CD14-positive monocyte (primary cell): ENCODE measurements around the gene CTSH. TPM values are rescaled to one million over a fixed set of nuclear protein-coding genes. Genes with fewer than 3 reads are reported as not detected.

Experiments
- DNase-seq, 3 donors: peaks; one replicate each; pipeline ENCODE4 v3.0.0-alpha.2; 2011 to 2022
- H2AFZ ChIP-seq: 2 replicates; pipeline ENCODE4 v1.6.0; 2012; ENCODE audit warnings: mild to moderate bottlenecking, low read depth, low read length, inconsistent platforms; ENCODE audit not compliant: insufficient read depth, poor library complexity, severe bottlenecking
- H3K27ac ChIP-seq, 2 donors: 1 replicate in 1 of 2; 2 replicates in 1 of 2; pipeline ENCODE4 v1.5.1; 2012 to 2013; ENCODE audit warnings: low read length in 2 of 2, control low read depth in 1 of 2, inconsistent platforms in 1 of 2, low read depth in 1 of 2, mild to moderate bottlenecking in 1 of 2
- H3K27me3 ChIP-seq, 2 donors: one replicate each; pipeline versions ENCODE4 v1.6.0 to v1.6.1; 2011 to 2013; ENCODE audit warnings: low read length in 2 of 2; ENCODE audit not compliant: control insufficient read depth in 2 of 2, insufficient read depth in 2 of 2
- H3K36me3 ChIP-seq, 2 donors: replicated peaks in 1 of 2; 1 replicate in 1 of 2; 2 replicates in 1 of 2; pipeline versions ENCODE4 v1.5.1 to v1.6.1; 2012 to 2013; ENCODE audit warnings: low read length in 2 of 2, control low read depth in 1 of 2, inconsistent platforms in 1 of 2, mild to moderate bottlenecking in 1 of 2; ENCODE audit not compliant: insufficient read depth in 2 of 2, control insufficient read depth in 1 of 2
- H3K4me1 ChIP-seq, 2 donors: 1 replicate in 1 of 2; 2 replicates in 1 of 2; pipeline versions ENCODE4 v1.5.1 to v1.6.1; 2012 to 2013; ENCODE audit warnings: low read length in 2 of 2, control low read depth in 1 of 2, inconsistent platforms in 1 of 2, mild to moderate bottlenecking in 1 of 2, moderate library complexity in 1 of 2; ENCODE audit not compliant: insufficient read depth in 2 of 2, control insufficient read depth in 1 of 2
- H3K4me2 ChIP-seq: replicated peaks from 2 replicates; pipeline ENCODE3; 2012; ENCODE audit warnings: low read length, moderate library complexity, mild to moderate bottlenecking; ENCODE audit not compliant: poor library complexity, severe bottlenecking; ENCODE audit errors: extremely low read depth
- H3K4me3 ChIP-seq, 3 experiments: fragments of 200-600 bp in 1 of 3; sonication (generic) in 1 of 3; replicated peaks in 1 of 3; 1 replicate in 2 of 3; 2 replicates in 1 of 3; pipeline ENCODE4 v1.5.1; 2011 to 2013; ENCODE audit warnings: low read length in 3 of 3, mild to moderate bottlenecking in 3 of 3, control low read depth in 2 of 3, low read depth in 2 of 3, inconsistent platforms in 1 of 3, moderate library complexity in 1 of 3
- H3K79me2 ChIP-seq: 2 replicates; pipeline ENCODE4 v1.6.0; 2012; ENCODE audit warnings: mild to moderate bottlenecking, control low read depth, inconsistent platforms, low read length, moderate library complexity; ENCODE audit not compliant: insufficient read depth
- H3K9ac ChIP-seq: 2 replicates; pipeline ENCODE4 v1.6.0; 2017; ENCODE audit warnings: low read length, mild to moderate bottlenecking; ENCODE audit not compliant: insufficient read depth, poor library complexity, severe bottlenecking
- H3K9me3 ChIP-seq, 2 donors: replicated peaks in 1 of 2; 1 replicate in 1 of 2; 2 replicates in 1 of 2; pipeline versions ENCODE4 v1.5.1 to v1.6.1; 2012 to 2013; ENCODE audit warnings: low read length in 2 of 2, control low read depth in 1 of 2; ENCODE audit not compliant: control insufficient read depth in 1 of 2, insufficient read depth in 1 of 2
- H4K20me1 ChIP-seq: 2 replicates; pipeline ENCODE4 v1.6.0; 2012; ENCODE audit warnings: mild to moderate bottlenecking, low read length, control low read depth, moderate library complexity; ENCODE audit not compliant: insufficient read depth
- H3K27ac Mint-ChIP-seq, 7 donors: one replicate each; pipeline ENCODE4 v1.8.0; 2020; ENCODE audit warnings: mild to moderate bottlenecking in 7 of 7, mixed read lengths in 7 of 7, moderate library complexity in 6 of 7, inconsistent platforms in 2 of 7
- H3K27me3 Mint-ChIP-seq, 3 donors: one replicate each; pipeline ENCODE4 v1.8.0; 2021 to 2022; ENCODE audit warnings: low read depth in 3 of 3, mild to moderate bottlenecking in 3 of 3, mixed read lengths in 3 of 3, moderate library complexity in 3 of 3, inconsistent platforms in 1 of 3
- H3K36me3 Mint-ChIP-seq, 2 donors: one replicate each; pipeline ENCODE4 v1.8.0; 2020; ENCODE audit warnings: mixed read lengths in 2 of 2, inconsistent platforms in 1 of 2, mild to moderate bottlenecking in 1 of 2
- H3K4me1 Mint-ChIP-seq: one replicate; pipeline ENCODE4 v1.8.0; 2020; ENCODE audit warnings: mild to moderate bottlenecking, mixed read lengths
- H3K4me3 Mint-ChIP-seq, 2 donors: one replicate each; pipeline ENCODE4 v1.8.0; 2020; ENCODE audit warnings: mild to moderate bottlenecking in 2 of 2, mixed read lengths in 2 of 2, moderate library complexity in 1 of 2
- H3K9me3 Mint-ChIP-seq, 7 donors: one replicate each; pipeline ENCODE4 v1.8.0; 2020 to 2022; ENCODE audit warnings: mixed read lengths in 7 of 7, mild to moderate bottlenecking in 6 of 7, moderate library complexity in 6 of 7, inconsistent platforms in 2 of 7
- CTCF ChIP-seq: fragments of 200-600 bp; IDR thresholded peaks from one replicate; pipeline ENCODE4 v1.8.0; 2022; ENCODE audit warnings: antibody characterized with exemption, mild to moderate bottlenecking
- WGBS: methylation state at CpG from one replicate; pipeline ENCODE4 v1.1.5; 2013; ENCODE audit warnings: missing lambda C conversion rate; ENCODE audit not compliant: insufficient coverage; 5-methylcytosine and 5-hydroxymethylcytosine counted together
- intact Hi-C, 2 donors: fragments of 100-400 bp; cut with micrococcal nuclease; formaldehyde crosslinking; loops; one replicate each; pipeline versions ENCODE4 v1.15.0 to v1.15.1; 2023
- polyA plus RNA-seq, 3 donors: library from polyadenylated mRNA; depleted of rRNA in 1 of 3; unstranded in 2 of 3; stranded (reverse) in 1 of 3; fragments of 300-500 nt in 2 of 3; fragments of >200 nt in 1 of 3; fragmentation: Illumina TruSeq in 2 of 3; gene quantifications; 1 replicate in 2 of 3; 2 replicates in 1 of 3; pipeline ENCODE4 v1.2.3, GENCODE V29; 2012 to 2021

Gene CTSH
- polyA plus RNA-seq, 3 donors, result 555 to 884 (median 756) TPM

- H3K4me2 ChIP-seq, result no peak overlapping the region
- no peaks in the 10 kb centered on the region for H3K79me2 ChIP-seq
- no peak for TF ChIP-seq CTCF
- no peaks in the 10 kb centered on the region for H4K20me1 ChIP-seq
- peak overlapping the region; percentile 69 for H2AFZ ChIP-seq
- peaks cover 0 to 1% (median 0%) of the 10 kb centered on the region in 3 donors for H3K27me3 Mint-ChIP-seq
- peaks cover 31 to 38% of the 10 kb centered on the region in 2 donors for H3K4me1 ChIP-seq
- H3K36me3 Mint-ChIP-seq, result peaks cover 0 to 4% of the 10 kb centered on the region in 2 donors
- WGBS, result 0% methylated on average over 3 of the region's 7 CpGs
- no peaks in the 10 kb centered on the region for H3K9me3 ChIP-seq
- H3K4me3 ChIP-seq, result no peak overlapping the region
- no peak overlapping the region for H3K4me3 Mint-ChIP-seq
- intact Hi-C loops, result loop anchor here in 1 of 2 donors (2.0 kb wide), 1 partner anchor 16 kb away; no protein-coding TSS in a partner anchor
- H3K9ac ChIP-seq, result peak overlapping the region; percentile 51
- H3K27me3 ChIP-seq, result no peaks in the 10 kb centered on the region
- H3K4me1 Mint-ChIP-seq, result peaks cover 33% of the 10 kb centered on the region
- no peaks in the 10 kb centered on the region for H3K9me3 Mint-ChIP-seq
- peak; percentile 92 to 96 (median 95) for DNase-seq
- peak overlapping the region; percentile 89 for H3K27ac ChIP-seq
- H3K36me3 ChIP-seq, result no peaks in the 10 kb centered on the region
- peak overlapping the region; percentile 94 to 98 (median 94) for H3K27ac Mint-ChIP-seq
Measured at GRCh38 chr15:78988361-78988911, 43.6 kb upstream of the CTSH start.

- intact Hi-C loops, result loop anchor here in 1 of 2 donors (2.0 kb wide), 1 partner anchor 17 kb away; no protein-coding TSS in a partner anchor
- Histone ChIP-seq H3K9ac (peak overlapping the region; percentile 51), H3K4me1 (peaks cover 35 to 41% of the 10 kb centered on the region in 2 donors), H3K4me2 (no peak overlapping the region), H3K27me3 (no peaks in the 10 kb centered on the region), H3K27ac (peak overlapping the region; percentile 89), H3K4me3 (no peak overlapping the region), H3K36me3 (no peaks in the 10 kb centered on the region), H3K79me2 (no peaks in the 10 kb centered on the region), H4K20me1 (no peaks in the 10 kb centered on the region), H3K9me3 (no peaks in the 10 kb centered on the region), H2AFZ (peak overlapping the region; percentile 69)
- no peak for TF ChIP-seq CTCF
- WGBS, result 95% methylated on average over 4 of the region's 10 CpGs
- Mint-ChIP-seq H3K27me3 (peaks cover 0 to 1% (median 0%) of the 10 kb centered on the region in 3 donors), H3K4me3 (peak overlapping the region in 1 of 2 donors; percentile 11), H3K27ac (peak overlapping the region; percentile 94 to 98 (median 94)), H3K36me3 (no peaks in the 10 kb centered on the region), H3K9me3 (no peaks in the 10 kb centered on the region), H3K4me1 (peaks cover 35% of the 10 kb centered on the region)
- no peak for DNase-seq
Measured at GRCh38 chr15:78987556-78988360, 42.9 kb upstream of the CTSH start.
